Dermis microvascular lymphatic vessel endothelial cell (primary cell): ENCODE data around the gene TRIM26. TPM values are rescaled to one million over a fixed set of nuclear protein-coding genes. Genes with fewer than 3 reads are reported as not detected.
"Not testable (repeated sequence)": the region's sequence is repeated elsewhere in the genome, so short reads cannot be mapped to it uniquely, and the experiment has no call there.

Experiments
- DNase-seq, 2 donors: peaks; one replicate each; pipeline versions ENCODE4 v3.0.0 to v3.0.0-alpha.2; 2010; ENCODE audit warnings: low read depth in 2 of 2
- total RNA-seq: library from RNA; depleted of rRNA; stranded (reverse); fragments of >200 nt; gene quantifications from 2 replicates; pipeline ENCODE4 v1.2.1, GENCODE V29; 2014

TRIM26 gene
- total RNA-seq, 1 donor from 2014 or later: 18.5 TPM

- DNase-seq: no peak
These were observed 41.3 kb downstream of the TRIM26 start for GRCh38 chr6:30171677-30172471.

DNA sequence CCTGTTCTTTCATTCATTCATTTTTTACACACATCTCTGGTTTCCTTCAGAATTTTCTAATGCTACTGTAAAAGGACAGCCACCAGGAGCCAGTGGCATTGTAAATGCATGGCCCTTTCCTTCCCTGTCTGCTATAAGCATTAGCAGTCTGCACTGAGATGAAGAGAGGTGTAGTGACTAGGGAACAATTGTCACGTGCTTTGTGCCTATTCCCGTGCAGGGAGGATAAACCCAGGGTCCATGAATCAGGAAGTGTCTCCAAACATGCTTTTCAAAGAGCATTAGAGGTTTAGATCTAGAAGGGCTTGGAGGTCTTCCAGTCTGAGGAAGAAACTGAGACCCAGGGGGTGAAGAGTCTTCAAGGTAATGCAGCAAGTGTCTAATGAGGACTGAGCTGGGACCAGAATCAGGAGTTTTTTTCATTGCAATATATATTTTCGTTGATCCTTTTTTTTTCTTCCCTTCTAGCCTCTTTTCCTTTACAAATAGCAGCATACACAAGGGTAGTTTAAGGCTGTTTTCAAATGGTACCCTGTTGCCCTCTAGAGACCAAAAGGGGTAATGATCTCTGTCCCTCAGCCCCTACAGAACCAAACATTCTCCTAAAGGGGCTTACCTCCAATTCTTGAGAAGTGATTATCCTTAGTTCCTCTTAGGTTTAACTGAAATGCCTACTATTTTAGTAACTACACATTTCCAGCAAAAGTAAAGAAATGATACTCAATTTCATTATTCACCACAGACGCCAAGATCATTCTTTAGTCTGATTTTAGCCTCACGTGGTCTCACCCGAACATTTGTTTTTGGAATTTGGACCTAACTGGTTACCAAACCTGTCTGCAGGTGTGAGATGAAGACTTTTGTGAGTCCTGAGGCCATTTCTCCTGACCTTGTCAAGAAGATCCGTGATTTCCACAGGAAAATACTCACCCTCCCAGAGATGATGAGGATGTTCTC is 43.3 kb downstream of the TRIM26 start:
- peak; percentile 56 to 65 for DNase-seq

- no peak for DNase-seq
These were observed 44.5 kb downstream of the TRIM26 start for GRCh38 chr6:30168741-30169140.

GRCh38 chr6:30167101-30167500 is 46.1 kb downstream of the TRIM26 start:
- peak in 1 of 2 donors; percentile 26 for DNase-seq

GRCh38 chr6:30165238-30165637 is 48.0 kb downstream of the TRIM26 start:
- not testable (repeated sequence) for DNase-seq

DNA sequence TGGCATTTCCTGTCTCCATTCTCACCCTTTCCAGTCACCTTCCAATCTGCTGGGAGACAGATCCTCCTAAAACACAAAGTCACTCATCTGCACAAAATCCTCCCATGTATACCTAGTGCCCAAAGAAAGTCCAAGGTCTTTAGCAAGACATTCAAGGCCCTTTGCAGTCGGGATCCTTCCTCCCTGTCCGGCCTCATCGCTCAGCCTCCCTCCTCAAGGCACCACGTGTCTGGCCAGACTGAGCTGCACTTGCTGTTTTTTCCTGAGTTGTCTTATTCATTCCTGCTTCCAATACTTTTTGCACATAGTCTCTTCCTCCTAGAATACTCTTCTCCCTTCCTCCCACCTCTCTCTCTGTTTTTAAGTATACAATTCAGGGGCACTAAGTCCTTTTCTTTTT is 48.5 kb downstream of the TRIM26 start:
- no peak for DNase-seq

- DNase-seq: no peak
These were observed 49.1 kb downstream of the TRIM26 start for GRCh38 chr6:30163918-30164654.

DNA sequence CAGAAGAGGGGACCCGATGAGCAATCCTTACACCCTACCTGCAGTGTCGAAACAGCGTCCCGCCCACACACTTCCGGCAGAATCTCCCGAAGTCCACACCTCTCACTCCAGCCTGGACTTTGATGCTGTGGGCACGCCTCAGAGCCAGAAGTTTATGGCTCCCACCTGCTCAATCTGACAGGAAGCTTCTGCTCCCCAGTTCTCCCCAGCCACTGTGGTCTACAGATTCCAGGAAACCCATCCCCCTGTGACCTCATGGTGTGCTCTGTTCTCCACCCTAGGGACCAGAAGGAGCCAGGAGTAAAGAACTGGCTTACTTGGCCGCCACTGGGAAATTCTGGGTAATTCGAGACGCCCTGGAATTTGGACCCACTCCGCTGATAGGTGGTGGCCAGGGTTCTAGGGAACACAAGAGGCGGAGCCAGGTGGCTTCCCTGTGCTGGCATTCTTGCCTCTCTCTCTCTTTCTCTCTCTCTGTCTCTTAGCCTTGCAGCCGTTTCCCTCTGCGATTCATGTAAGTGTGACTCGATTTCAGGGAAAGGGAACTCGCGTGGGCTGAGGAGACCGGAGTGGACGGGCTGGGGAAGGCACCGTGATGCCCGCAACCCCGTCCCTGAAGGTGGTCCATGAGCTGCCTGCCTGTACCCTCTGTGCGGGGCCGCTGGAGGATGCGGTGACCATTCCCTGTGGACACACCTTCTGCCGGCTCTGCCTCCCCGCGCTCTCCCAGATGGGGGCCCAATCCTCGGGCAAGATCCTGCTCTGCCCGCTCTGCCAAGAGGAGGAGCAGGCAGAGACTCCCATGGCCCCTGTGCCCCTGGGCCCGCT is 49.9 kb downstream of the TRIM26 start, which contains the start of gene TRIM15:
TSS of gene TRIM15 (plus strand) at position 457 of the 828 bp plus-strand sequence. CDS start at position 596, 139 bp downstream.
- DNase-seq: no peak

DNA sequence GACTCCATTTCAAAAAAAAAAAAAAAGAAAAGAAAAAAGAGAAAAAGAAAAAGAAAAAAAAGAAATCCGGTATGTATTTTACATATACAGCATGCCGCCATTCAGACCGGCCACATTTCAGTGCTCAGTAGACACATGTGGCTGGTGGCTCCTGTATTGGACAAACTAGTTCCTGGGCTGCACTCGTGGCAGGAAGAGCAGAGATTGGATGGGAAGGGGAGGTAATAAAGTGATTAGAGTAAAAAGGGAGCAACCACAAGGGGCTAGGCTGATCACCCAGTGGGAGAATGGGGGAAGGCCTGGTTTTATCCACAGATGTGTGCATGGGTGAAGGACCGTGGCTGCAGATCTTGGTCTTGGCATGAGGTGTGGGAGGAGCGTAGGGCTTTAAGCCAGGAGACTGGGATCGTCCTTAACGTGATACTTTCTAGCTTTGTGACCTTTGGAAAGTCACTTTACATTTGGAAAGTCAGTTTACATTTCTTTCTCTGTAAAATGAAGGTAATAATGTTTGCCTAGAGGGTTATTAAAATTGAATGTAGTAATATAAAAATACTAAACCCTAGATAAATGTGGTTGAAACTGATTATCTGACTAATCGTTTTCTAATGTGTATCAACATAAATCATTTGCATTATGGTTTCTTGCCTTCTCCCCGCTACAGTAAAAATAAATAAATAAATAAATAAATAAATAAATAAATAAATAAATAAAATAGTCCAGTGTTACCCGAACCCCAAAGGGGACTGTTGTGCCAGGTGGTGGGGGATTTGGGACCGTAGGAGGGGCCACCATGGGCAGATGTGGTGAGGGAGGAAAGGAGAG is 50.7 kb downstream of the TRIM26 start:
- DNase-seq: no peak

DNA sequence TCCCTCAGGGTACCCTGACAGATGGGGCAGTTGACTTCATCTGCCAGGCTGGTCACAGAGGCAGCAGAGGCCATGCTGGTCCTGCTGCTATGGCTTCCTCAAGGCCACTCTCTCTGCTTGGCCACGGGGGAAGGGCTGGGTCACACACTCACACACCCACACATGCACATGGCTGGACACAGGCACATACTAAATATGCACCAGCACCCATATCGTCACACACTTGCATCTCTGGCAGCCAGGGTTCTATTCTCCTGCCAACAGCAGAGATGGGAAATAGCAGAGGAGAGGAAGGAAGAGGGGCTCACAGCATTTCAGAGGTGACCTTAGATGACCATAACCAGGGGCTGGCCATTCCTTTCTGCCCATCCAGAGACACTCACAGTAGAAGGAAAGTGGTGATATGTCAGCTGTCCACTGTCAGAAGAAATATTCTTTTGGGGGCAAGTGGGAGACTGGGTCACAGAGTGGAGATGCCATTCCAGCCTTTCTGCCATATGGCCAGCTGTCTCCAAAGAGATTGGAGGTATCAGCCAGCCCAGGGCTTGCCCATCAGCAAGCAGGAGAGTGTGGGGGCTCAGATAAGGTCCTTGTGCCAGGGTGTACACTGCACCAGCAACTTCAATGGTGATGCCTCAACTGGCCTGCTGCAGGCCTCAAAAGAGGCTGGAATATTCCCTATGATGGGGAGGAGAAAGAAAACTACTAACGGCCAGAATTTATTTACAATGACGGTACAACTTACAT is 52.2 kb downstream of the TRIM26 start, which contains the start of gene TRIM10:
TSS of gene TRIM10 (minus strand) at position 427 of the 747 bp plus-strand sequence. CDS start at position 74, 353 bp downstream.
- DNase-seq: no peak

DNA sequence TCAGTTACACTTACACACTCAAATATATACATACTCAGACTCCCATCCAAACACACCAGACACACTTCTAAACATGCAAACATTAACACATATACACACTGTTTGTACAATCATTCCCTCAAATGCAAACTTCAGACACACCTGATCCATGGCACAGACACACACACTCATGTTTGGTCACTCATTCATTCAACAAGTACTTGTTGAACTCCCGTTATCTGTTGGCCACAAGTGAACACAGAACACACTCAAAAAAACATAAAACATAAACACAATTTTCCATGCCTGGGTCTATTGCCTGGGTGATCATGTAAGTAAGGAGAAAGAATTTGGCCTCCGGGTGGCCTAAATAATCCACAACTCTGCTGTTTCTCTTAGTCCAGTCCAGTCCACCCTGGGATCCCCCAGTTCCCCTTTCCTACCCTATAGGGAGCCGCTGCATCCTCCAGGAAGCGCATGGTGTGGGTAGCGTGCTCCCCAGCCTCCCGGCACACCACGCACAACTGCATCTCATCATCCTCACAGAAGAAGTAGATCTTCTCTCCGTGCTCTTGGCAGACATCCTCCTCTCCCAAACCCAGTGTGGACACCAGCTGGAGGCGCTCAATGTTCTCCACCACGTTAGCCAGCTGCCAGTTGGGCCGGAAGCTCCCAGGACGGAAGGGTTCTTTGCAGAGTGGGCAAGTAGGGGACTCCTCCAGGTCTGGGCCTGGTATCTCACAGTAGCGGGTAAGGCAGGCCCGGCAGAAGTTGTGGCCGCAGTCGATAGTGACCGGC is 53.0 kb downstream of the TRIM26 start:
- DNase-seq: no peak

DNA sequence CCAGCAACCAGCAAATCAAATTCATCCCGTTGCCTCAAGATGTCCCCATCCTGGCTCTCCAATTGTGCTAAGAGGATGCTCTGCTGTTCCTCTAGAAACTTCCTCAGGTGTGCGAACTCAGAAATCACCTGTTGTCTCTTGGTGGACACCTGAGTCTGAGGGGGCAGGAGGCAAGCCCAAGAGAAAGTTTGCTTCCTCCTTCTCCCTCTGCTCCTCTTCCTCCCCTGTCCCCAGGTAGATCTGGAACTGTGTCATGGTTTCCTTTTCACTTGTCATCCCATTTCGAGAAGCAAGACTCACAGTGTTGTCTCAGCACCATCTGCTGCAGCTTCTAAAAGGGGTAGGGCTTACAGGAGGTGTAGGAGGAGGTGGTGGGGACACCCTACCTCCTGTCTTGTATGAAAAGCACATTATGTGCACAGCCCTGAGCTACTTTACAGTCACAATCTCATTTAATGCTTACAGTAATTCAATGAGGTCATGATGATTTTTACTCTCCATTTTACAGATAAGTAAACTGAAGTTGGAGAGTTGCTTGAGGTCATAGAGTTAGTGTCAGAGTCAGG is 54.6 kb downstream of the TRIM26 start:
- no peak for DNase-seq

DNA sequence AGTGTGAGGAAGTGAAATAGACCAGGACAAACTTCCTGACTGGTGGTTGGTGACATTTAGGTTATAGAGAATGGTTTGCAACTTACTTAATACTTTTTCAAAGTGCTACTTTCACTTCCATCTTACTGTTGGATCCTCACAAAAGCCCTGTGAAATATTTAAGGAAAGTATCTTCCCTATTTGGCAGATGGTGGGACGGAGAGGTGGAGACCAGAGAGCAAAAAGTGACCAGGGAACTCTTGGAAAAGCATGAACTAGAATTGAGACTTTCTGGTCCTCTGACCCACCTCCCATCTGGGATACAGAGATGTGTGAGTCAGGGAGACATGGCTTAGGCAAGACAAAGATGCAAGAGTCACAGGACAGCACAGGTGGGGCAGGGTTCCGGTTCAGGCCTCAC is 55.2 kb downstream of the TRIM26 start:
- DNase-seq: no peak

DNA sequence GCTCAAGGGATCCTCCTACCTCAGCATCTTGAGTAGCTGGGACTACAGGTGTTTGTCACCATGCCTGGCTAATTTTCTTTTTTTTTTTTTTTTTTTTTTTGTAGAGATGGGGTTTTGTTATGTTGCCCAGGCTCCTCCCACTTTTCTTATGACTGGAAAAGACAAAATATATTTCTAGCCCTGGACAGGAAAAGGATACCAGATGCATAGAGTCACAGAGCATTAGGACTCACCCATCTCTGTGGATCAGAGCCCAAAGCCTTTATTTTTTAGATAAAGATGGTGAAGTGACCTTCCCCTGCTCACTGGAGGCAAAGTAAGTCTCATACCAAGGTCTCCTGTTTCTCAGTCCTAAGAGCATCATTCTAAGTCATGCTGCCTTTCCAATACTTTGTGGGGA is 55.6 kb downstream of the TRIM26 start:
- DNase-seq: no peak

GRCh38 chr6:30156774-30157173 is 56.4 kb downstream of the TRIM26 start:
- DNase-seq: no peak

DNA sequence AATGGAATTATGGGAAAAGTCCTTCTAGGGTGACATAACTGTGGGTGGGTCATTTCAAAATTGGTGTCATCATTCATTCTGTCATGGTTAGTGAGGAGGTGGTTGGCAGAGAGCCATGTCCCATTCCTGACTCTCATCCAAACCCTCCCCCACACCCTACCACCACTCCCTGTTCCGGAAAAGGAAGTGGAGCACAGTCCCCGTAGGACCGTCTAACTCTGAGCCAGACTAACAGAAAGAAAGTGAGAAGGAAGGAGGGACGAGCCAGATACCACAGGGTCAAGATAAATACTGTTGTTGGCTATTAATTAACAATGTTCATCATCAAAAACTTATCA is 57.0 kb downstream of the TRIM26 start:
- DNase-seq: peak; percentile 63 to 86

- no peak for DNase-seq
These were observed 57.5 kb downstream of the TRIM26 start for GRCh38 chr6:30155520-30156261.
